GDM1 (cell line): Measurements from ENCODE around the gene EXOC4.
"Not testable (repeated sequence)": the region's sequence is repeated elsewhere in the genome, so short reads cannot be mapped to it uniquely, and the experiment has no call there.

Experiments
- DNase-seq: peaks from one replicate; lab custom pipeline; 2025; lab: John Stamatoyannopoulos, UW

Gene EXOC4

GRCh38 chr7:133252858-133253518, at the start of gene EXOC4:
Gene EXOC4, plus strand, starts transcription at chr7:133253078.
- peak; percentile 90 for DNase-seq

GRCh38 chr7:133203490-133203889, 49.4 kb upstream of the EXOC4 start:
- no peak for DNase-seq

DNA sequence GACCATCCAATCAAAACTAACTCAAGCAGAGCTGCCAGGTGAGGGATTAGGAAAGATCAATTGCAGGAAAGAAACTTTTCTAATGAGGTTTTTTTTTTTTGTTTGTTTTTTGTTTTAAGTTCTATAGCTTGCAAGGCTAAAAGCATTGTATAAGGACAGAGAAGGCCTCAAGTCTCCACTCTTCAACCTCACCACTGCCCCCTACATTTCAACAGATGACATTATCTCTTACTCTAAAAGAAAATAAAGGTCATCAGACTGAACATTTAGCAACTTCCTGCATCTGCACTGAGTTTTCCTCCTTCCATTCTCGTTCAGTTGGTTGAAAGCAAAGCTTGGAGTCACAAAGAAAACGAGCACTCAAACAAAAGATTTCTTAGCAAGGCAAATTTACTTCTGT, 45.2 kb upstream of the EXOC4 start:
- no peak for DNase-seq

DNA sequence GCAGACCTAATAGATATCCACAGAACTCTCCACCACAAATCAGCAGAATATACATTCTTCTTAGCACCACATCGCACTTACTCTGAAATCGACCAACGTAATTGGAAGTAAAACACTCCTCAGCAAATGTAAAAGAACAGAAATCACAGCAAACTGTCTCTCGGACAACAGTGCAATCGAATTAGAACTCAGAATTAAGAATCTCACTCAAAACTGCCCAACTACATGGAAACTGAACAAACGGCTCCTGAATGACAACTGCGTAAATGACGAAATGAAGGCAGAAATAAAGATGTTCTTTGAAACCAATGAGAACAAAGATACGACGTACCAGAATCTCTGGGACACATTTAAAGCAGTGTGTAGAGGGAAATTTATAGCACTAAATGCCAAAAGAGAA, 42.1 kb upstream of the EXOC4 start:
- DNase-seq = not testable (repeated sequence)

GRCh38 chr7:133213772-133214171, 39.1 kb upstream of the EXOC4 start:
- DNase-seq = not testable (repeated sequence)

- no peak for DNase-seq
These were observed 35.1 kb upstream of the EXOC4 start for GRCh38 chr7:133217773-133218172.

- peak; percentile 29 for DNase-seq
These were observed 22.2 kb upstream of the EXOC4 start for GRCh38 chr7:133230591-133231194.

GRCh38 chr7:133233142-133233541, 19.7 kb upstream of the EXOC4 start:
- DNase-seq = no peak

DNA sequence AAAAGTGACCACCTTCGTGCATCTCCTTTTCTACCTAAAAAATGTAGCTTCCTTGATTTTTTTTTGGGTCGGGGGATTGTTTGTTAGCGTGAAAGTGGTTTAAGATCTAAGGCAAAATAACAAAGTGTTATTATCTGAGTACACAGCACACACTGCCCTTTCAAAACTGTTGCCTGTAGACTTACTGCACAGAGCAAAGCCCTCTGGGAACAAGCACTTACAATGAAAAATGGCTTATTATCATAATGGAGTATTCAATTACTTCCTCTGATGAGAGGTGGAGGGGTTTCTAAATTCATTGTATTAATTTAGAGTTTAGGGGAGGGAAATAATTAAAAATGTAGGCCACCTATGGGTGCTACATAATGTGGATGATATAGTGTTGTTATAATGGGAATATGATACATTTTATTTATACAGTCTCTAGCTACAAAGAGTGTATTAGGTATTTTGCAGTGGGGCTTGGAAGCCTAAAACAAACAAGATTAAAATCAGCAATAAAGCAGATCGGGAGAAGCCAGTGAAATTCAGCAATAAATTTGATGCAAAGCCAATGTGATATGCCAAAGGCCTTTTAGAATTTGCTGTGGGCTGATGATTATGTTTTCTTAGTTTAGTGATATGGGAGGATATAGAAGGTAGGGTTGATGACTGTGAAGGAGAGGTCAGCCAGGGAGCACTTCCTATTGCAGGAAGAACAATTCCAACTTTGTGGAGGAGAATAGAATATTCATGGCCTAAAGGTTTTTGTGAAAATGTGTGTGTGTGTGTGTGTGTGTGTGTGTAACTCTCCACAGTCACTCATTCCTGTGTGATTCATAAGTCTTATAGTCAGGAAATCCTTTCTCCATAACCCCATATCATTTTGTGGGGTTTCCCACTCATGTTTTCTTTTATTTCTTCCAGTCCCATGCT, 17.7 kb upstream of the EXOC4 start:
- DNase-seq = no peak

DNA sequence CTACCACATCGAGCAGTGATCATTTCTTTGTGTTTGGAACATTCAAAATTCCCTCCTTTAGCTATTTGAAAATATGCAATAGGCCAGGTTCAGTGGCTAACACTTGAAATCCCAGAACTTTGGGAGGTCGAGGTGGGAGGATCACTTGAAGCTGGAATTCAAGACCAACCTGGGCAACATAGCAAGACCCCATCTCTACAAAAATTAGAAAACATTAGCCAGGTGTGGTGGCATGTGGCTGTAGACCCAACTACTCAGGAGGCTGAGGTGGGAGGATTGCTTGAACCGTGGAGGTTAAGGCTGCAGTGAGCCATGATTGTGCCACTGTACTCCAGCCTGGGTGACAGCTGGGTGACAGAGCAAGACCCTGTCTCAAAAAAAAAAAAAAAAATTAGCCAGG, 15.3 kb upstream of the EXOC4 start:
- DNase-seq = no peak

GRCh38 chr7:133240302-133240701, 12.6 kb upstream of the EXOC4 start:
- DNase-seq = no peak

DNA sequence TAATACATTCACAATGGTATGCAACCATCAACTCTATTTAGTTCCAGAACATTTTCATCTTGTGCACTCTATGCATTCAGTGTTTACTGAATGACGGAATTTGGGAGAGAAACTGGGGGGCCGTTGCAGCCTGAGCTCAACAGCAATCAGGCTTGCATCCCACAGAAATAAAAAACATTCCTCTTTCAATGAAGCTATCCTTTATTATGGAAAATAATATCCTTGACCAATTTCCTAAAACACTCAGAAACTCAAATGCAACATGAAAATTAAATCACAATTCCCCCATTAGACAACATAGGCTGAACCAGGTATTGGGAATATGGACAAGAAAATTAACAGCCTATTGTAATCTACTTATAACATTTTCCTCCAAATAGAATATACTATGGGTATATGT, 6.3 kb upstream of the EXOC4 start:
- no peak for DNase-seq

DNA sequence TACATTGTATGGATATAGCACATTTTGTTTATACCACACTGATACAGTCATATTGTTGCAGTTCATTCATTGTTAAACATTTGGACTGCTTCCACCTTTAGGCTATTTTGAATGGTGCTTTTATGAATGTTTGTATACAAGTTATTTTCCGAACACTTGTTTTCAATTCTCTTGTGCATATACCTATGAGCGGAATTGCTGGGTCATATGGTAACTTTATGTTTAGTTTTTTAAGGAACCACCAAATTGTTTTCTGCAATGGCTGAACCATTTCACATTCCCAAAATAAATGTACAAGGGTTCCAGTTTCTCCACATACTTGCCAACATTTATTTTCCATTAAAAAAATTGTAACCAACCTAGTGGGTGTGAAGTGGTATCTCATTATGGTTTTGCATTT, 4.0 kb upstream of the EXOC4 start:
- no peak for DNase-seq

DNA sequence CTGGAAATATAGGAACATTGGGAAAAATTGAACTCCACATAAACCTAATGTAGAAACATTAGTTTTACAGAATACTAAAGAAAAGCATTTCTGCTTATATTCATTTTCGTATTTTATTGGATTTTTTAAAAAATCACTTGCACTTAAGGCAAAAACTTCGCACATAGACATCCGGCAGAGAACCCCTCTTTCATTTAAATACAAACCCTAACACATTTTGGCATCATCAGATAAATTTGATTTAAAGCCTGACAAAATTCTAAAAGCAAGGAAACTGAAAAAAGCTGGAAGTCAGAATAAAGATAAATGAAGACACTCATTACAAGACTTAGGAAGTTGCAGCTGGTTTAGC, 396 bp upstream of the EXOC4 start:
- no peak for DNase-seq

GRCh38 chr7:133253519-133253875, 619 bp downstream of the EXOC4 start:
- no peak for DNase-seq

DNA sequence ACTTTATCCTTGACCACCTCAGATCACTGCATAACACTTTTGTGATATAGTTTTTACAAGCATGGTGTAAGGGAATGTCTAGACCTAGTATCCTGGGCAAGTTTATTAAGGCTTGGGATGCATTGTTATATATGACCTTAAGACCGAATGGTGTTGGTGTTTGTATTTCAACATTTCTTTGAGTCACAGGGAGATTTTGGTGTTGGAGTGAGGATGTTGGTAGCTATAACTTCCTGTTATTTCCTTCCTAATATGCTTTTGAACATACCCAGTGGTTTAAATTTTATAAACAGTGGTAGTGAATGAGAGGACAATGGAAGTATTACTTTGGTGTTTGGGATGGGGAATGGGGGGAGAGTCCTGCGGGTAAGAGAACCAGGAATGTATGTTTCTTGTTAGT, 2.6 kb downstream of the EXOC4 start:
- no peak for DNase-seq

DNA sequence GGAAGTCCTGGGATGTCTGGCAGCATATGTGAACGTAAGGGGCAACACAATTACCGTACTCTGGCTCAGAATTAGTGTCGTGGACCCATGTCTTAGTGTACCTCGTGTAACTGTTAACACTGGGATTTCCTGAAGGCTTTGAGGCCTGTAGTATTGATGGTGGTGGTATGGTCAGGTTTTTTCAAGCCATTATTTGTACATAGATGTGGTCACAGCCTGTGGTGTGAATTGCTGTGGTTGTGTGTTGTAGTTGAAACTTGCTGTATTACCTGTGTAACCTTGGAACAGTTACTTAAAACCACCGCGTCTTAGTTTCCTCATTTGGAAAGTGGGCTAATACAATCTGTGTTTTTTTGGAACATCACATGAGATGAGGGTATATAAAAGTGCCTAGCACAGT, 5.3 kb downstream of the EXOC4 start:
- no peak for DNase-seq

DNA sequence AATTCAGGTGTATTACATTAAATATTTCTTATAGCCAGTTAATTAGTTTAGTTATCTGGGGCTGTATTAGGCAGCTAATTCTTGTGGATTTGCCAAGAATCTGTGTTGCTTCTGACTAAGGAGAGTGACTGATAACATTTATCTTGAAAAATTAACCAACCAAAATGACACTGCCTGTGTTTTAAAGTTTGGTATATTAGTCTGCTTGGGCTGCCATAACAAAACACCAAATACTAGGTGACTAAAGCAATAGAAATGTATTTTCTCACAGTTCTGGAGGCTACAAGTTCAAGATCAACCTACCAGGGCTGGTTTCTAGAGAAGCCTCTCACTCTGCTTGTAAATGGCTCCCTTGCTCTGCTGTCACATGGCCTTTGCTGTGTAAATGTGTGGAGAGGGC, 12.9 kb downstream of the EXOC4 start:
- DNase-seq = no peak

- no peak for DNase-seq
These were observed 15.5 kb downstream of the EXOC4 start for GRCh38 chr7:133268355-133268754.

- DNase-seq = no peak
These were observed 19.5 kb downstream of the EXOC4 start for GRCh38 chr7:133272336-133272735.

DNA sequence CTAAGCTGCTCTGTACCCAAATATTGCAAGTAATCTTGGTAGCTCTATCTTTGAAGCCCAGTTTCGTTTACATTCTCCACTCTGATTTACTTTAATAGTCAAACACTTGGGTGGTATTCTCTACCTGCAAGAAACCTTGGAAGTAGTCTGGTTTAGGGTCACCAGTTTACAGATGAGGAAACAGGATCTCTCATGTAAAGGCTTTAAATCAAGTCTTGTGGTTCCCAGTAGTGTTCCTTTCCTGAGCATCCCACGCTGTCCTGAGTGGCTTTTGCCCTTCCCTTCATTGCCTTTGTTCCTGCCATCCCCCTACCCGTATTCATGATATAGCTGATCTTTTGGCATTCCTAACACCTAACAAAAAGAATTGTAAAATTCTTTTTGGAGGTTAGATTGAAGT, 20.3 kb downstream of the EXOC4 start:
- DNase-seq = no peak

GRCh38 chr7:133274265-133274664, 21.4 kb downstream of the EXOC4 start:
- DNase-seq = no peak

- no peak for DNase-seq
These were observed 22.1 kb downstream of the EXOC4 start for GRCh38 chr7:133275008-133275407.
